ENCODE data around the gene STX16.

GRCh38 chr20:58702161-58702510, 51.1 kb downstream of the STX16 start:
- TF ChIP-seq CTCF (conservative IDR thresholded peaks at IDR 0.05 in 1 of 2, IDR thresholded peaks at IDR 0.05 in 1 of 2; ENCODE audit: low read depth in 1 of 2, low read length in 2 of 2): no peak
- no peak for TF ChIP-seq EZH2 (IDR thresholded peaks at IDR 0.05; ENCODE audit: low read length, missing control alignments)
